Measurements from ENCODE around the gene GPATCH4.

The GPATCH4 gene

GRCh38 chr1:156586323-156586722, 15.0 kb downstream of the GPATCH4 start:
- Histone ChIP-seq H3K9ac (ENCODE audit: low read length) (no peak overlapping the region), H3K4me1 (ENCODE audit: control insufficient read depth, insufficient read depth, low read length) (peaks cover 5% of the 10 kb centered on the region), H3K9me3 (ENCODE audit: control insufficient read depth, low read length) (no peaks in the 10 kb centered on the region), H3K4me3 (ENCODE audit: low read length) (no peak overlapping the region), H3K36me3 (ENCODE audit: control insufficient read depth, insufficient read depth, low read length, severe bottlenecking) (no peaks in the 10 kb centered on the region), H3K27me3 (replicated peaks; ENCODE audit: control insufficient read depth, insufficient read depth, low read length) (peaks cover 10% of the 10 kb centered on the region)
- DNase-seq (ENCODE audit: low read depth): no peak

DNA sequence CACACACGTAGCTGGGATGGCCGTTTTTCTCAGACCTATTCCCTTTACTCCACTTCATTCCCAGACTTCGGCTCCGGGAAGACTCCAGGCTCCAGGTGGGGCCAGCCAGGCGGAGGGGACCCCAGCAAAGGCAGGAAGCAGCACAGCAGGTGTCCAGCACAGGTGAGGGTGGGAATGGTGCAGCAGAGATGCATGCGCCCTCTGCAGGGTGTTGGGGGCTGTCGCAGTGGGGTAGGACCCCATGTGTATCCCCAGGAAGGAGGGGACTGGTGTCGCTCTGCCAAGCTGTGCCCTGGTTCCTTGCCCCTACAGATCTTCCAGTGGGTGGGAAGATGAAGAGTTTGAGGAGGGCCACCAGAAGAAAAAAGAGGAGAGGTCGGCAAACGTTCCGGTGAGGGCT, 16.5 kb downstream of the GPATCH4 start:
- DNase-seq (ENCODE audit: low read depth): no peak

GRCh38 chr1:156583821-156584622, 17.3 kb downstream of the GPATCH4 start:
- Histone ChIP-seq H3K27me3 (replicated peaks; ENCODE audit: control insufficient read depth, insufficient read depth, low read length) (peaks cover 19% of the 10 kb centered on the region), H3K36me3 (ENCODE audit: control insufficient read depth, insufficient read depth, low read length, severe bottlenecking) (no peaks in the 10 kb centered on the region), H3K9me3 (ENCODE audit: control insufficient read depth, low read length) (no peaks in the 10 kb centered on the region), H3K9ac (ENCODE audit: low read length) (no peak overlapping the region), H3K4me1 (ENCODE audit: control insufficient read depth, insufficient read depth, low read length) (no peaks in the 10 kb centered on the region), H3K4me3 (ENCODE audit: low read length) (no peak overlapping the region)
- DNase-seq (ENCODE audit: low read depth): peak; percentile 93

More for the DNA sequence above, 16.5 kb downstream of the GPATCH4 start:
- Histone ChIP-seq H3K27me3 (replicated peaks; ENCODE audit: control insufficient read depth, insufficient read depth, low read length) (peaks cover 18% of the 10 kb centered on the region), H3K36me3 (ENCODE audit: control insufficient read depth, insufficient read depth, low read length, severe bottlenecking) (no peaks in the 10 kb centered on the region), H3K4me1 (ENCODE audit: control insufficient read depth, insufficient read depth, low read length) (no peaks in the 10 kb centered on the region), H3K9ac (ENCODE audit: low read length) (no peak overlapping the region), H3K4me3 (ENCODE audit: low read length) (no peak overlapping the region), H3K9me3 (ENCODE audit: control insufficient read depth, low read length) (no peaks in the 10 kb centered on the region)

GRCh38 chr1:156582388-156583017, 18.8 kb downstream of the GPATCH4 start:
- DNase-seq (ENCODE audit: low read depth): no peak
- H3K27me3 ChIP-seq (replicated peaks; ENCODE audit: control insufficient read depth, insufficient read depth, low read length): peaks cover 19% of the 10 kb centered on the region

GRCh38 chr1:156581661-156582387, 19.5 kb downstream of the GPATCH4 start:
- Histone ChIP-seq H3K4me1 (ENCODE audit: control insufficient read depth, insufficient read depth, low read length) (no peaks in the 10 kb centered on the region), H3K9me3 (ENCODE audit: control insufficient read depth, low read length) (no peaks in the 10 kb centered on the region), H3K4me3 (ENCODE audit: low read length) (no peak overlapping the region), H3K9ac (ENCODE audit: low read length) (no peak overlapping the region), H3K27me3 (replicated peaks; ENCODE audit: control insufficient read depth, insufficient read depth, low read length) (peaks cover 19% of the 10 kb centered on the region), H3K36me3 (ENCODE audit: control insufficient read depth, insufficient read depth, low read length, severe bottlenecking) (no peaks in the 10 kb centered on the region)
- DNase-seq (ENCODE audit: low read depth): no peak

More at GRCh38 chr1:156582388-156583017, 18.8 kb downstream of the GPATCH4 start:
- H3K4me1 ChIP-seq (ENCODE audit: control insufficient read depth, insufficient read depth, low read length): no peaks in the 10 kb centered on the region
- H3K4me3 ChIP-seq (ENCODE audit: low read length): no peak overlapping the region
- H3K9ac ChIP-seq (ENCODE audit: low read length): no peak overlapping the region
- H3K9me3 ChIP-seq (ENCODE audit: control insufficient read depth, low read length): no peaks in the 10 kb centered on the region
- no peaks in the 10 kb centered on the region for H3K36me3 ChIP-seq (ENCODE audit: control insufficient read depth, insufficient read depth, low read length, severe bottlenecking)

GRCh38 chr1:156579472-156579871, 21.8 kb downstream of the GPATCH4 start, which contains the start of gene TTC24:
TSS of gene TTC24 (plus strand) at chr1:156579723. CDS start at chr1:156581365, 1,642 bp downstream.
- no peaks in the 10 kb centered on the region for H3K4me1 ChIP-seq (ENCODE audit: control insufficient read depth, insufficient read depth, low read length)
- DNase-seq (ENCODE audit: low read depth): no peak
- no peaks in the 10 kb centered on the region for H3K36me3 ChIP-seq (ENCODE audit: control insufficient read depth, insufficient read depth, low read length, severe bottlenecking)
- H3K9ac ChIP-seq (ENCODE audit: low read length): no peak within 1 kb of the TSS
- no peaks in the 10 kb centered on the region for H3K9me3 ChIP-seq (ENCODE audit: control insufficient read depth, low read length)
- H3K27me3 ChIP-seq (replicated peaks; ENCODE audit: control insufficient read depth, insufficient read depth, low read length): peaks cover 18% of the 10 kb centered on the region
- H3K4me3 ChIP-seq (ENCODE audit: low read length): no peak within 1 kb of the TSS

- Histone ChIP-seq H3K4me1 (ENCODE audit: control insufficient read depth, insufficient read depth, low read length) (no peaks in the 10 kb centered on the region), H3K9ac (ENCODE audit: low read length) (no peak overlapping the region), H3K9me3 (ENCODE audit: control insufficient read depth, low read length) (no peaks in the 10 kb centered on the region), H3K27me3 (replicated peaks; ENCODE audit: control insufficient read depth, insufficient read depth, low read length) (peaks cover 25% of the 10 kb centered on the region), H3K4me3 (ENCODE audit: low read length) (no peak overlapping the region), H3K36me3 (ENCODE audit: control insufficient read depth, insufficient read depth, low read length, severe bottlenecking) (no peaks in the 10 kb centered on the region)
- no peak for DNase-seq (ENCODE audit: low read depth)
Measured at GRCh38 chr1:156578055-156578454, 23.2 kb downstream of the GPATCH4 start.

- H3K9me3 ChIP-seq (ENCODE audit: control insufficient read depth, low read length): no peaks in the 10 kb centered on the region
- H3K4me3 ChIP-seq (ENCODE audit: low read length): no peak overlapping the region
- H3K36me3 ChIP-seq (ENCODE audit: control insufficient read depth, insufficient read depth, low read length, severe bottlenecking): no peaks in the 10 kb centered on the region
- H3K9ac ChIP-seq (ENCODE audit: low read length): no peak overlapping the region
- peaks cover 1% of the 10 kb centered on the region for H3K4me1 ChIP-seq (ENCODE audit: control insufficient read depth, insufficient read depth, low read length)
- no peak for DNase-seq (ENCODE audit: low read depth)
- peaks cover 25% of the 10 kb centered on the region for H3K27me3 ChIP-seq (replicated peaks; ENCODE audit: control insufficient read depth, insufficient read depth, low read length)
Measured at GRCh38 chr1:156577550-156577949, 23.7 kb downstream of the GPATCH4 start.

DNA sequence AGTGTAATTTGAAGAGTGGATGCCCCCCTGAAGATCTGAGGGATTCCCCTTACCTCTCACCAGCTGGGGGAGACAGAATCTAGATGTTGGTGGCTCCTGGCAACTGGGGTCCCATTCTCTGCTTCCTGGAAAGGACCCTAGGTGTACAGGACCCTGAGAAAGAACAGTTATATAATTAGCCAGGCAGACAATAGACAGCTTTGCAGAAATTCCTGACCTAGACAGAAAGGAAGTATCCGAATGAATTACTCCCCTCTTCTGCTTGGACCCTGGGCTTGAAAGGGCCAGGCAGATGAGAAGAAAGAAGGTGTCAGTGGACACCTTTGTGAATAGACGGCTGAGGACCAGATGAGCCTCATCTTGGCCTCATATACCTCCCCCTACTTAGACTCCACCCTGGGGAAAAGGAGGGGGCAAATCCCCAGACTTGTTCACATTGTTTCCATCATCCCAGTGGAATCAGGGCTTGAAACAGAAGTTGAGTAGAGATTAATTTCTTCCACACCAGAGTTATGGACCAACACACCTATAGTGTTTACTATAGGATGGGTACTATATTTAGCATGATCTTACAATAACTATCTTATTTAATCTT, 27.1 kb downstream of the GPATCH4 start:
- Histone ChIP-seq H3K36me3 (ENCODE audit: control insufficient read depth, insufficient read depth, low read length, severe bottlenecking) (no peaks in the 10 kb centered on the region), H3K4me1 (ENCODE audit: control insufficient read depth, insufficient read depth, low read length) (peaks cover 19% of the 10 kb centered on the region), H3K9me3 (ENCODE audit: control insufficient read depth, low read length) (no peaks in the 10 kb centered on the region), H3K4me3 (ENCODE audit: low read length) (no peak overlapping the region), H3K27me3 (replicated peaks; ENCODE audit: control insufficient read depth, insufficient read depth, low read length) (peaks cover 16% of the 10 kb centered on the region), H3K9ac (ENCODE audit: low read length) (no peak overlapping the region)
- no peak for DNase-seq (ENCODE audit: low read depth)

- H3K9ac ChIP-seq (ENCODE audit: low read length): no peak overlapping the region
- H3K9me3 ChIP-seq (ENCODE audit: control insufficient read depth, low read length): no peaks in the 10 kb centered on the region
- DNase-seq (ENCODE audit: low read depth): no peak
- peaks cover 16% of the 10 kb centered on the region for H3K27me3 ChIP-seq (replicated peaks; ENCODE audit: control insufficient read depth, insufficient read depth, low read length)
- peaks cover 19% of the 10 kb centered on the region for H3K4me1 ChIP-seq (ENCODE audit: control insufficient read depth, insufficient read depth, low read length)
- no peaks in the 10 kb centered on the region for H3K36me3 ChIP-seq (ENCODE audit: control insufficient read depth, insufficient read depth, low read length, severe bottlenecking)
- peak overlapping the region; percentile 86 for H3K4me3 ChIP-seq (ENCODE audit: low read length)
Measured at GRCh38 chr1:156572663-156573018, 28.6 kb downstream of the GPATCH4 start.

Measured in adipocyte (in vitro differentiated cells).